Ramos (cell line): ENCODE data around the gene MAGI2.

Experiments
- in situ Hi-C: fragments of 300-500 bp; cut with MboI; formaldehyde crosslinking; loops from one replicate; pipeline ENCODE4 v1.14.3; 2022; ENCODE audit warnings: low sequenced_read_pairs; ENCODE audit not compliant: unreplicated experiment

MAGI2 gene

GRCh38 chr7:78055001-78055573 lies 1398.4 kb downstream of the MAGI2 start:
- in situ Hi-C loops: no loop called here

- in situ Hi-C loops: no loop called here
Observed at GRCh38 chr7:78052112-78052511, 1401.4 kb downstream of the MAGI2 start.

GRCh38 chr7:78047800-78048199 lies 1405.7 kb downstream of the MAGI2 start:
- in situ Hi-C loops: no loop called here

- in situ Hi-C loops: loop anchor here (5.0 kb wide), 1 partner anchor 391 kb away; no protein-coding TSS in a partner anchor
Observed at GRCh38 chr7:78043159-78043558, 1410.3 kb downstream of the MAGI2 start.

GRCh38 chr7:78041423-78041822 lies 1412.0 kb downstream of the MAGI2 start:
- in situ Hi-C loops: loop anchor here (5.0 kb wide), 1 partner anchor 389 kb away; no protein-coding TSS in a partner anchor

GRCh38 chr7:78039790-78040776 lies 1413.4 kb downstream of the MAGI2 start:
- in situ Hi-C loops: loop anchor here (5.0 kb wide), 1 partner anchor 388 kb away; no protein-coding TSS in a partner anchor

GRCh38 chr7:78038465-78039080 lies 1414.9 kb downstream of the MAGI2 start:
- in situ Hi-C loops: no loop called here

GRCh38 chr7:78037603-78038002 lies 1415.9 kb downstream of the MAGI2 start:
- in situ Hi-C loops: no loop called here

- in situ Hi-C loops: no loop called here
Observed at GRCh38 chr7:78033410-78033809, 1420.1 kb downstream of the MAGI2 start.

GRCh38 chr7:78026492-78026891 lies 1427.0 kb downstream of the MAGI2 start:
- in situ Hi-C loops: no loop called here

GRCh38 chr7:78024591-78024990 lies 1428.9 kb downstream of the MAGI2 start:
- in situ Hi-C loops: no loop called here

GRCh38 chr7:78023191-78023590 lies 1430.3 kb downstream of the MAGI2 start:
- in situ Hi-C loops: no loop called here

GRCh38 chr7:78022165-78022564 lies 1431.3 kb downstream of the MAGI2 start:
- in situ Hi-C loops: no loop called here

- in situ Hi-C loops: no loop called here
Observed at GRCh38 chr7:78020874-78021249, 1432.6 kb downstream of the MAGI2 start.

GRCh38 chr7:78020136-78020873 lies 1433.2 kb downstream of the MAGI2 start:
- in situ Hi-C loops: no loop called here

GRCh38 chr7:78019447-78020135 lies 1433.9 kb downstream of the MAGI2 start:
- in situ Hi-C loops: no loop called here

- in situ Hi-C loops: no loop called here
Observed at GRCh38 chr7:78018641-78019446, 1434.6 kb downstream of the MAGI2 start.

- in situ Hi-C loops: no loop called here
Observed at GRCh38 chr7:78017591-78018100, 1435.8 kb downstream of the MAGI2 start.
